ENCODE results near the gene GPER1.
"Not testable (repeated sequence)": the region's sequence is repeated elsewhere in the genome, so short reads cannot be mapped to it uniquely, and the experiment has no call there.

The GPER1 gene

GRCh38 chr7:1071731-1072254, 16.1 kb upstream of the GPER1 start:
- no peak for DNase-seq

GRCh38 chr7:1073142-1073977, 14.6 kb upstream of the GPER1 start:
- no peak for DNase-seq

GRCh38 chr7:1074018-1074417, 13.9 kb upstream of the GPER1 start:
- DNase-seq: not testable (repeated sequence)

GRCh38 chr7:1074593-1075431, 13.1 kb upstream of the GPER1 start:
- DNase-seq: no peak

- DNase-seq: no peak
Observed at GRCh38 chr7:1076184-1077072, 11.5 kb upstream of the GPER1 start.

GRCh38 chr7:1078519-1078918, 9.4 kb upstream of the GPER1 start:
- no peak for DNase-seq

DNA sequence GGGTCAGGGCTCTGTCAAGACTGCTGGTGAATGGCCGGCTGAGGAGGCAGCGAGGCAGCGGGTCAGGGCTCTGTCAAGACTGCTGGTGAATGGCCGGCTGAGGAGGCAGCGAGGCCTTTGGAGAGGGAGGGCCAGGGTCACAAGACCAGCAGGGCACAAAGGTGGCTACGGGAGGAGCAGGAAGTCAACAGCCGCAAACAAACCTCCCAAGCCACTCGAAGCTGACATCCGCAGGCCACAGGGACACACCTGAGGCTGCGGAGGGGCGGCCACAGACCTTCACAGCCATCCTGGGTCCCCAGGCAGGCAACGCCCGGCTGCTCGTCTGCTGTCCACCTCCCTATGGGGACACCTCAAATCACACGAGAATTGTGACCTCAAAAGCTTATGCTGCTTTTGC, 8.9 kb upstream of the GPER1 start:
- no peak for DNase-seq

DNA sequence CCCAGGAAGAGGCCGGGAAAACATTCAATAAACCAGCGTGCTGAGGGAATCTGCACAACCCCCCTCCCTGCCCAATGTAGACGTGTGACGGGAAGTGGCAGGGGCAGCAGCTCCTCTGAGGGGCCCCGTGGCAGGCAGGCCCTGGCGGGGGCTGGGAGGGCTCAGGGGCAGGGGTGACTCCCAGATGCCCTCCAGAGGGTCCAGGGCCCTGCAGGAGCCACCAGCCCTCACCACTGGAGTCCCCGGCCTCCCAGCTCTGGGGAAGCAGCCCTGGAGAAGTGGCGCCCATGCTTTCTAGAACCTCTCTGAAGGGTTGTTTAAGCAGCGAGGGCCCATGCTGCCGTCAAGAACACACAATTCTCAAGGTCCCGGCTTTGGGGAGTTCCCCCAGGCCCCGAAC, 8.4 kb upstream of the GPER1 start:
- DNase-seq: no peak

DNA sequence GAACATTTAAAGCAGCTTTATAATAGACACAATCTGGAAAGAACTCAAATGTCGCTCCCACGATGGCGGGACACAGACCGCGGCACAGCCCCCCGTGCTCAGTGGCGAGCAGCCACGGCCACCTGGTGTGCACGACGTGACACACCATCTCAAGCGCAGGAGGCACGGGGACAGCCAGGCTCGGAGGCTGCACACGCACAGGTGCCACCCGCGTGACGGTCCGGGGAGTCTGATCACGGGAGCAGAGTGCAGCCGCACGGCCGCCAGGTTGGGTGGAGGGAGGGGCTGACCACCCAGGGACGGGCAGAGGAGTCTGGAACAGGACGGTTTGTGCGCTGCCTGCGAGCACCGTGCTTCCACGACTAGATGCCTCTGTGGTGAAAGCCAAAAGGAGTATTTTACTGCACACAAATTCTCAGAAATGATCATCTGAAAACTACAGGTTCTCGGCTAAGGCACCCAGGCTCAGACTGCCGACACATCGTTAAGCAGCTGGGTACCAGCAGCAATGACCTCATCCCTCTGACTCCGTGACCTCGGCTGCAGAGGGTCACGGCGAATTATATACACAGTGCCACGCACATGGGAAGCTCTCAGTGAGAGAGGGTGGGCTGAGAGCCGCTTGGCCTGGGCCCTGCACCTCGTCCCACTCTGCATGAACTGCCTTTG, 7.5 kb upstream of the GPER1 start:
- DNase-seq: no peak

- no peak for DNase-seq
Observed at GRCh38 chr7:1080921-1081255, 7.0 kb upstream of the GPER1 start.

DNA sequence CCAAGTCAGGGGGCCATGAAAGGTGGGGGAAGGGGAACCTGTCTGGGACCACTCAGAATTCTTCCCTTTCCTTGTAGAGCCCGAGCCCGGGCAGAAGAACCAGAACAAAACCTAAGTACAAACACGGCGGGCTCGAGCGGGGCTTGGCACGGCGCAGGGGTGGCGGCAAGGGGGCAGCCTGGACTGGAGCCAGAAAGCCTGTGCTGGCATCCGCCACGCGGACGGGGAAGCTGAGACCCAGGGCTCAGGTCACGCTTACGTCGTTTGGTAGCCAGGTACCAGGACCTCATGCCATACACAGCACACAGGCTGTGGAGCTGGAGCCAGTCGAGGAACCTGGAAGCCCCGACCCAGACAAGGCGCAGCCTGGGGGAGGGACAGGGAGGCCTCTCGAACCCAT, 6.6 kb upstream of the GPER1 start:
- DNase-seq: no peak

- no peak for DNase-seq
Observed at GRCh38 chr7:1081931-1082401, 5.9 kb upstream of the GPER1 start.

DNA sequence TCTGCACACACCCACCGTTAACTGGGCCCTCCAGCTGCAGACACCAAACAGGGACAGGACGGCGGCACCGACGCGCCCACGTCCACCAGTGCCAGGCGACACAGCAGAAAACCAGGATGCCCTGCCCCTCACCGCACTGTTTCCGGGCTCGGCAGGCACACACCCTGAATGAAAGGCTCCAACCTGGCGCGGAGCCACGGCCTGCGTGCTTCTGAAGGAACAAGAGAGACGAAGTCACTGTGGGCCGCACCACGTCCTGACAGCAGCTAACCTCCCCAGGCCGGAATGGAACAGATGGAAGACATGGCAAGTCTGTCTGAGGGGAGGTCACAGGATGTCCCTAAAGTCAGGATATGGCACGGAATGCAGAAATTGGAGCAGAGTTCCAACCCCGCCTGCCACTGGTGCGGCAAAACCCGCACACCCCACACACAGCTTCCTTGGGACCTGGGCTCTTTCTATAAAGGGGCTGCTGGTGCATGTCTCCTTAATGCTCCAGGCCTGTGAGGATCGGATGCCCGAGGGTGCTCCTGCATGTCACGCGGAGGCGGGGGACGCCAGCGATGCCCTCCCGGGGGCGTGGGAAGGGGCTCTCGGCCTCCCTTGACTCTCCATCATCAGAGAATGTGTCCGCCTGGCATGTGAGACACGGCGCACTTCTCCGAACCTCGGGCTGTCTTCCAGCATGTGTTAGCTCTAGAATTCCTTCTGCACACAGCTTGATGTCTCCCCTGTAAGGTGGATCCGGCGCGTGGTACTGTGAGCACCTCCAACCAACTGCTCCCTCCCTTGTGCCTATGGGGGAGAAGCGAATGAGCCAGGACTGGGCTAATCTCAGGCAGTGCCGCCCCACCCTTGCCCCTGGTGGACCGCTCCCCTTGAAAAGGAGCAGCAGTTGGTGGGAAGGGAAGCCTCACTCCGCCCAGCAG, 3.9 kb upstream of the GPER1 start:
- DNase-seq: no peak

GRCh38 chr7:1085266-1085665, 2.6 kb upstream of the GPER1 start:
- DNase-seq: no peak

GRCh38 chr7:1085910-1086421, 1.9 kb upstream of the GPER1 start:
- DNase-seq: no peak

DNA sequence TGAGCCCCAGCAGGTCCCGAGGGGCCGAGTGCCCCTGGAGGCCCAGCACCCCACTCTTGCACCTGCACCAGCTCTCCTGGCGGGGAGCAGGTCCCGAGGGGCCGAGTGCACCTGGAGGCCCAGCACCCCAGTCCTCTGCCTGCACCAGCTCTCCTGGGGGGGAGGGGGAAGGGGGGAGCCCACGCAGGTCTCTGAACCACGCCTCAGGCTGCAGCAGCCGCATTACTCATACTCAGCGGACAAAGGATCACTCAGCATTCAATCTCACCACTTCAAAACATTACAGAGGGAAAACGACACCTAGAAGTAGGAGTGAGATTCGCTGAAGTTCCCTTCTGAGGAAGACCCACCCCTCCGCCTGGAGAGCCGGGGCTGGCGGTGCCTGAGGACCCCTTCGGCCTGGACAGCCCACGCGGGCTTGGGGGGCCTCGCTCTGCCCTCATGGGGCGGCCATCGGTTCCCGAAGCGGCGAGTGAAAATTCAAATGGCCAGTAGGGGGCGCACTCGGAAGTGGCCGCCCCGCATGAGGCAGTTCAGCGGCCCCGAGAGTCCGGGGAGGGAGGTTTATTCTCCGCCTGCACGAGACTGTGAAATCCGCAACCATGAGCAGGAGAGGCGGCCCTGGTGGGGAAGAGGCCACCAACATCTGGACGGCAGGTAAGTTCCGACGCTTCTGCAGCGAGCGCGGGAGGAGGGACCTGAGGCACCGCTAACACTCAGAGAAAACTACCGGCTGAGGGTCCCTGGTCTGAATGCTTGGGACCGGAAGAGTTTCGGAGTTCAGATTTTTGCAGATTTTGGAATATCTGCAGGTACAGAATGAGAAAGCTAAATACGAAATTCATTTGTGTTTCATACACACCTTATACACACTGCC, 1.1 kb upstream of the GPER1 start:
- DNase-seq: peak; percentile 87

DNA sequence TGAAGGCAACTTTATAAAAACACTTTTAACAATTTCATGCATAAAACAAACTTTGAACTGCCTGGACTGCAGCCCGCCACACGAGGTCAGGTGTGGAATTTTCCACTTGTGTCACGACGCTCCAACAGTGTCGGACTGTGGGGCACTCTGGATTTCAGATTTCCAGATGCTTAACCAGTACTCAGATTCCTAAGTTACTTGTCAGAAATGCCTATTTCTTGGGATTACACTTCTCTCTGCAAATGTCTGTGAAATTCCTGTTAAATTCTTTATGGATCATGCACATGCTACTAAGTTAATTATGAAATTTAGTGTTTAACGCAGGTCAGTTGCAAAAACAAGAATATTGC, 473 bp upstream of the GPER1 start:
- no peak for DNase-seq

- no peak for DNase-seq
Observed at GRCh38 chr7:1090236-1090635, 2.3 kb downstream of the GPER1 start.

DNA sequence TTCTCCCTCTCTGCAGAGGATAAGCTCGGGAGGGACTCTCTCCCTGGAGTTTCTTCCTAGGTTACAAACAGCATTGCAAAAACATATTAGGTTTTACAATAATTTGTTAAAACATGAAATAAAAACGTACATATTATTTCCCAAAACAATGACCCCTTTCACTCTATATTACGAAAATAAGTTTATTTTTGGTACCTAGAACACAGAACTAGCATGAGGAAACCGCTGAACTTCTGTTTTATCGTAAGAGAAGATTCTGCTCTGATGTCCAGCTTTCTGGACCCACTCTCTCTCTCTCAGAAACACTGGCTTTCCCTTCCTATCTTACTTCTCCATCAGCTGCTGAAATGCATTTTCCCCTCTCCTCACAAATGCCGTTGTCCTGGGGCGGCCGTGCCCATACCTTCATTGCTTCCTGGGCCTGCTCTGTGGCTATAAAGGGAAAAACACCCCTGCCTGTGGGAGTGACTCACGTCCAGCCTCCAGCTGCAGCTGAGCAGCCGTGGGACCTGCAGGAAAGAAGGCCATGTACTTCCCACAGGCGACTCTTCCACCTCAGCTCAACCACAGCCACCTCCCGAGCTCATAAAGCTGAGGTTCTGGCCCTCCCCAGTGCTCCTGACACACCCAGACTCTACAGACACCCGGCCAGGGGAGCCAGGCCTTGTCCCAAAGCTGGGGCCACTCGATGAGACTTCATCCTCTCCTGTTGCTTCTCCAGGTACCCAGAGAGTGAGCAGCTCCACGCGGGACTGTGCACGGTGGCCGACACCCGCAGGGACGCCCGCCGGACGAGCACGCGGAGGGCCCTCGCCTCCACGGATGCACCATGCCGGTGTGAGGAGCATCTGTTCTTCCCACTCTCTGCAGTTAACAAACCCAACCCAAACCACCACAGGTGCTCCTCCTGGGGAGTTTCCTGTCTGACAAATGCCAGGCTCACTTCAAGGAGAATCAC, 3.1 kb downstream of the GPER1 start:
- DNase-seq: no peak
